Measurements from ENCODE around the gene CYREN.

The CYREN gene

GRCh38 chr7:135186841-135187253, 16.3 kb upstream of the CYREN start:
- TF ChIP-seq CTCF (IDR thresholded peaks at IDR 0.05) = no peak

- no peak for TF ChIP-seq CTCF (IDR thresholded peaks at IDR 0.05)
Measured at GRCh38 chr7:135186261-135186540, 15.7 kb upstream of the CYREN start.

GRCh38 chr7:135185471-135186260, 15.2 kb upstream of the CYREN start:
- TF ChIP-seq CTCF (IDR thresholded peaks at IDR 0.05) = no peak

- no peak for TF ChIP-seq CTCF (IDR thresholded peaks at IDR 0.05)
Measured at GRCh38 chr7:135184254-135184841, 13.8 kb upstream of the CYREN start.

- TF ChIP-seq CTCF (IDR thresholded peaks at IDR 0.05) = no peak
Measured at GRCh38 chr7:135183478-135183877, 13.0 kb upstream of the CYREN start.

- no peak for TF ChIP-seq CTCF (IDR thresholded peaks at IDR 0.05)
Measured at GRCh38 chr7:135181929-135182678, 11.6 kb upstream of the CYREN start.

GRCh38 chr7:135181261-135181928, 10.9 kb upstream of the CYREN start:
- TF ChIP-seq CTCF (IDR thresholded peaks at IDR 0.05) = no peak

Measured in LNCAP (cell line).